K562 (cell line): ENCODE results near the gene DNM1. TPM values are rescaled to one million over a fixed set of nuclear protein-coding genes. Genes with fewer than 3 reads are reported as not detected.

Experiments used
- E2F4 ChIP-seq: sonication (generic); formaldehyde crosslinking; IDR thresholded peaks from 2 replicates; pipeline ENCODE4 v1.8.0; 2022; ENCODE audit warnings: mild to moderate bottlenecking, low read depth, missing genetic modification reagents
- ERF ChIP-seq: fragments of 450-650 bp; formaldehyde crosslinking; IDR thresholded peaks from 2 replicates; pipeline ENCODE4 v1.4.0; 2020; ENCODE audit warnings: mild to moderate bottlenecking, mixed read lengths
- HDAC2 ChIP-seq: fragments of 450-650 bp; IDR thresholded peaks from 2 replicates; pipeline ENCODE4 v1.6.1; 2016; ENCODE audit warnings: mild to moderate bottlenecking
- PTBP1 ChIP-seq: fragments of 200-400 bp; formaldehyde crosslinking; IDR thresholded peaks from 2 replicates; pipeline ENCODE4 v1.6.1; 2017; ENCODE audit warnings: low read depth, low read length
- RBM17 ChIP-seq: fragments of 200-400 bp; formaldehyde crosslinking; IDR thresholded peaks from 2 replicates; pipeline ENCODE4 v1.6.1; 2017; ENCODE audit warnings: low read depth, mild to moderate bottlenecking, low read length, borderline replicate concordance
- SMARCA5 ChIP-seq: fragments of 450-650 bp; IDR thresholded peaks from 2 replicates; pipeline ENCODE4 v1.6.1; 2016
- ZFP91 ChIP-seq: sonication (generic); formaldehyde crosslinking; IDR thresholded peaks from 2 replicates; pipeline ENCODE4 v1.8.0; 2022; ENCODE audit warnings: mild to moderate bottlenecking, missing genetic modification reagents
- ZNF232 ChIP-seq: sonication (generic); formaldehyde crosslinking; IDR thresholded peaks from 2 replicates; pipeline ENCODE4 v1.8.0; 2022; ENCODE audit warnings: mild to moderate bottlenecking, missing genetic modification reagents
- ZNF668 ChIP-seq: fragments of 250-450 bp; sonication (Bioruptor Pico); IDR thresholded peaks from 2 replicates; pipeline ENCODE4 v1.8.0; 2022; ENCODE audit warnings: mild to moderate bottlenecking, inconsistent platforms
- ZNF764 ChIP-seq: fragments of 250-450 bp; sonication (Bioruptor Pico); IDR thresholded peaks from 2 replicates; pipeline ENCODE4 v1.4.0; 2020; ENCODE audit warnings: low read depth, mild to moderate bottlenecking, moderate library complexity
- ZNF778 ChIP-seq: fragments of 450-650 bp; formaldehyde crosslinking; IDR thresholded peaks from 2 replicates; pipeline ENCODE4 v1.4.0; 2020; ENCODE audit warnings: mild to moderate bottlenecking, moderate library complexity
- polyA plus RNA-seq, 8 experiments: library from polyadenylated mRNA; depleted of rRNA in 4 of 8; stranded (reverse) in 5 of 8; unstranded in 3 of 8; fragments of >200 nt; fragmentation: Nextera tagmentation in 2 of 8; fragmentation: Illumina TruSeq in 1 of 8; extraction: Ambion mirVana in 2 of 8; extraction: Trizol in 1 of 8; gene quantifications; 2 replicates each; pipeline versions ENCODE4 v1.2.1 to v1.2.3, GENCODE V29; 2011 to 2014; ENCODE audit warnings: inconsistent platforms in 1 of 8, missing spikeins in 1 of 8
- total RNA-seq, 7 experiments: library from RNA; depleted of rRNA in 6 of 7; stranded (reverse); fragments of >200 nt in 6 of 7; fragmentation: Illumina TruSeq in 2 of 7; extraction: Trizol in 2 of 7; gene quantifications; 2 replicates each; pipeline versions ENCODE4 v1.2.1 to v1.2.3, GENCODE V29; 2011 to 2021; ENCODE audit warnings: low replicate concordance in 1 of 7
- TF ChIP-seq, protein P1 (sequence below), 2 experiments: fragments of 450-650 bp; IDR thresholded peaks; 2 replicates each; pipeline ENCODE4 v1.6.1; 2016
- TF ChIP-seq, protein P2 (sequence below): sonication (generic); formaldehyde crosslinking; IDR thresholded peaks from 2 replicates; pipeline ENCODE4 v1.4.0; 2020; ENCODE audit warnings: mild to moderate bottlenecking, missing genetic modification reagents
- TF ChIP-seq, protein P3 (sequence below), 3 experiments: fragments of 200-800 bp in 1 of 3; fragments of 250-450 bp in 1 of 3; fragments of 450-650 bp in 1 of 3; sonication (Bioruptor Pico) in 1 of 3; sonication (Bioruptor generic) in 1 of 3; formaldehyde crosslinking in 1 of 3; IDR thresholded peaks; 2 replicates each; pipeline versions ENCODE4 v1.6.1 to v1.8.0; 2016 to 2022; ENCODE audit warnings: mild to moderate bottlenecking in 2 of 3, missing genetic modification characterization in 2 of 3, missing compliant biosample characterization in 1 of 3, moderate library complexity in 1 of 3
- TF ChIP-seq, protein P4 (sequence below): fragments of 450-650 bp; formaldehyde crosslinking; conservative IDR thresholded peaks from 2 replicates; pipeline ENCODE4 v1.4.0; 2022; ENCODE audit warnings: mild to moderate bottlenecking, missing genetic modification characterization

Gene DNM1
- total and polyA plus RNA-seq, 9 of the 15 experiments (the other 6 are each of a cell fraction or from before 2014, with no cell fraction given) = 0.39 to 23.1 (median 9.1) TPM

DNA sequence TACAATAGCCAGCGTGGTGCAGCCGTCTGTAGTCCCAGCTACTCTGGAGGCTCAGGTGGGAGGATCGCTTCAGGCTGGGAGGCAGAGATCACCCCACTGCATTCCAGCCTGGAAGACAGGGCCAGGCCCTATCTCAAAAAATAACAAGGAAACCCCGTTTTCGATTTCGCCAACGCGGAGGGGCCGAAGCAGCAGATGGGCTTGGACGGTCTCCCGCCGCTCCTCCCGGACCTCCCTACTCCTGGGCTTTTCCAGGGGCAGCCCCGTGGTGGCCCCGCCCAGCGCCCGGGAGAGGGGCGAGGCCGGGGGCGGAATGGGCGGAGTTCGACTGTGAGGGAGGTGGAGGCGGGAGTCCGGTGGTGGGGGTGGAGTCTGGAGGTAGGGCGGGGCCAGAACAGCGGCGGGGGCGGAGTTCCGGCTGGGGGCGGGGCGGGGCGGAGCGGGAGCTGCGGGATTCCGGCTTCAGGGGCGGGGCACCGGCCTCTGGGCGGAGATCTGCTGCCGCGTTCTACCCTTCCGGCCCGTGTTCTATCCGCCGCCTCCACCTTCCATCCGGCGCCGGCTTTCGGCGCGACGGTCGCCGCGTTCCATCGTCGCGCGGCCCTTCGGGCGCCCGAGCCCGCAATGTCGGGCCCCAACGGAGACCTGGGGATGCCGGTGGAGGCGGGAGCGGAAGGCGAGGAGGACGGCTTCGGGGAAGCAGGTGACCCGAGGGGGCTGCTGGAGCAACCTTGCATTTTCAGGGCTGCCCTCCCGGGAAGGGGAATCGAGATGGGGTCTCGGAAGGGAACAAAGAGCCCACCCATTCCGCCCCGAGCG lies 43.2 kb upstream of the DNM1 start, which contains the start of gene BBLN (continued):
- TF ChIP-seq, protein P1, sequence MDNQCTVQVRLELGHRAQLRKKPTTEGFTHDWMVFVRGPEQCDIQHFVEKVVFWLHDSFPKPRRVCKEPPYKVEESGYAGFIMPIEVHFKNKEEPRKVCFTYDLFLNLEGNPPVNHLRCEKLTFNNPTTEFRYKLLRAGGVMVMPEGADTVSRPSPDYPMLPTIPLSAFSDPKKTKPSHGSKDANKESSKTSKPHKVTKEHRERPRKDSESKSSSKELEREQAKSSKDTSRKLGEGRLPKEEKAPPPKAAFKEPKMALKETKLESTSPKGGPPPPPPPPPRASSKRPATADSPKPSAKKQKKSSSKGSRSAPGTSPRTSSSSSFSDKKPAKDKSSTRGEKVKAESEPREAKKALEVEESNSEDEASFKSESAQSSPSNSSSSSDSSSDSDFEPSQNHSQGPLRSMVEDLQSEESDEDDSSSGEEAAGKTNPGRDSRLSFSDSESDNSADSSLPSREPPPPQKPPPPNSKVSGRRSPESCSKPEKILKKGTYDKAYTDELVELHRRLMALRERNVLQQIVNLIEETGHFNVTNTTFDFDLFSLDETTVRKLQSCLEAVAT (IDR thresholded peaks at IDR 0.05) = no peak
- TF ChIP-seq RBM17 = no peak
- TF ChIP-seq ZFP91 (CRISPR knock-in tag) = no peak
- TF ChIP-seq, protein P2, sequence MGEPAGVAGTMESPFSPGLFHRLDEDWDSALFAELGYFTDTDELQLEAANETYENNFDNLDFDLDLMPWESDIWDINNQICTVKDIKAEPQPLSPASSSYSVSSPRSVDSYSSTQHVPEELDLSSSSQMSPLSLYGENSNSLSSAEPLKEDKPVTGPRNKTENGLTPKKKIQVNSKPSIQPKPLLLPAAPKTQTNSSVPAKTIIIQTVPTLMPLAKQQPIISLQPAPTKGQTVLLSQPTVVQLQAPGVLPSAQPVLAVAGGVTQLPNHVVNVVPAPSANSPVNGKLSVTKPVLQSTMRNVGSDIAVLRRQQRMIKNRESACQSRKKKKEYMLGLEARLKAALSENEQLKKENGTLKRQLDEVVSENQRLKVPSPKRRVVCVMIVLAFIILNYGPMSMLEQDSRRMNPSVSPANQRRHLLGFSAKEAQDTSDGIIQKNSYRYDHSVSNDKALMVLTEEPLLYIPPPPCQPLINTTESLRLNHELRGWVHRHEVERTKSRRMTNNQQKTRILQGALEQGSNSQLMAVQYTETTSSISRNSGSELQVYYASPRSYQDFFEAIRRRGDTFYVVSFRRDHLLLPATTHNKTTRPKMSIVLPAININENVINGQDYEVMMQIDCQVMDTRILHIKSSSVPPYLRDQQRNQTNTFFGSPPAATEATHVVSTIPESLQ = no peak
- TF ChIP-seq ZNF232 (CRISPR knock-in tag) = no peak
- peak; percentile 96 for TF ChIP-seq ERF (CRISPR knock-in tag)
- TF ChIP-seq, protein P3, sequence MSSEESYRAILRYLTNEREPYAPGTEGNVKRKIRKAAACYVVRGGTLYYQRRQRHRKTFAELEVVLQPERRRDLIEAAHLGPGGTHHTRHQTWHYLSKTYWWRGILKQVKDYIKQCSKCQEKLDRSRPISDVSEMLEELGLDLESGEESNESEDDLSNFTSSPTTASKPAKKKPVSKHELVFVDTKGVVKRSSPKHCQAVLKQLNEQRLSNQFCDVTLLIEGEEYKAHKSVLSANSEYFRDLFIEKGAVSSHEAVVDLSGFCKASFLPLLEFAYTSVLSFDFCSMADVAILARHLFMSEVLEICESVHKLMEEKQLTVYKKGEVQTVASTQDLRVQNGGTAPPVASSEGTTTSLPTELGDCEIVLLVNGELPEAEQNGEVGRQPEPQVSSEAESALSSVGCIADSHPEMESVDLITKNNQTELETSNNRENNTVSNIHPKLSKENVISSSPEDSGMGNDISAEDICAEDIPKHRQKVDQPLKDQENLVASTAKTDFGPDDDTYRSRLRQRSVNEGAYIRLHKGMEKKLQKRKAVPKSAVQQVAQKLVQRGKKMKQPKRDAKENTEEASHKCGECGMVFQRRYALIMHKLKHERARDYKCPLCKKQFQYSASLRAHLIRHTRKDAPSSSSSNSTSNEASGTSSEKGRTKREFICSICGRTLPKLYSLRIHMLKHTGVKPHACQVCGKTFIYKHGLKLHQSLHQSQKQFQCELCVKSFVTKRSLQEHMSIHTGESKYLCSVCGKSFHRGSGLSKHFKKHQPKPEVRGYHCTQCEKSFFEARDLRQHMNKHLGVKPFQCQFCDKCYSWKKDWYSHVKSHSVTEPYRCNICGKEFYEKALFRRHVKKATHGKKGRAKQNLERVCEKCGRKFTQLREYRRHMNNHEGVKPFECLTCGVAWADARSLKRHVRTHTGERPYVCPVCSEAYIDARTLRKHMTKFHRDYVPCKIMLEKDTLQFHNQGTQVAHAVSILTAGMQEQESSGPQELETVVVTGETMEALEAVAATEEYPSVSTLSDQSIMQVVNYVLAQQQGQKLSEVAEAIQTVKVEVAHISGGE (CRISPR knock-in tag; IDR thresholded peaks at IDR 0.05) = peak in 2 of 3 experiments; percentile 79 to 81; a peak in 3 of 6 replicates
- TF ChIP-seq, protein P4, sequence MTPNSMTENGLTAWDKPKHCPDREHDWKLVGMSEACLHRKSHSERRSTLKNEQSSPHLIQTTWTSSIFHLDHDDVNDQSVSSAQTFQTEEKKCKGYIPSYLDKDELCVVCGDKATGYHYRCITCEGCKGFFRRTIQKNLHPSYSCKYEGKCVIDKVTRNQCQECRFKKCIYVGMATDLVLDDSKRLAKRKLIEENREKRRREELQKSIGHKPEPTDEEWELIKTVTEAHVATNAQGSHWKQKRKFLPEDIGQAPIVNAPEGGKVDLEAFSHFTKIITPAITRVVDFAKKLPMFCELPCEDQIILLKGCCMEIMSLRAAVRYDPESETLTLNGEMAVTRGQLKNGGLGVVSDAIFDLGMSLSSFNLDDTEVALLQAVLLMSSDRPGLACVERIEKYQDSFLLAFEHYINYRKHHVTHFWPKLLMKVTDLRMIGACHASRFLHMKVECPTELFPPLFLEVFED (CRISPR knock-in tag) = peak; percentile 79
- 0 out of 2 replicates have a peak, but pooled peaks have one; percentile 20 for TF ChIP-seq PTBP1
- peak; percentile 85 for TF ChIP-seq HDAC2
- TF ChIP-seq E2F4 (CRISPR knock-in tag) = no peak
- 0 out of 2 replicates have a peak, but pooled peaks have one; percentile 36 for TF ChIP-seq ZNF668 (CRISPR knock-in tag)
- no peak for TF ChIP-seq SMARCA5
- no peak for TF ChIP-seq ZNF778 (CRISPR knock-in tag)
- TF ChIP-seq ZNF764 (CRISPR knock-in tag) = no peak; the same call in none of the 2 replicates
